GM19239 (cell line): ENCODE data around the gene TMEM263.
"Not testable (repeated sequence)": the region's sequence is repeated elsewhere in the genome, so short reads cannot be mapped to it uniquely, and the experiment has no call there.

ENCODE experiments used
- DNase-seq: peaks from one replicate; pipeline ENCODE4 v3.0.0; 2011; ENCODE audit warnings: low spot score; ENCODE audit not compliant: insufficient read length
- FAIRE-seq: peaks from 2 replicates; lab custom pipeline; 2011; peaks lifted over from hg19 to GRCh38; lab: Jason Lieb, UNC

The TMEM263 gene

GRCh38 chr12:106982229-106982628, 26.5 kb downstream of the TMEM263 start:
- no peak for DNase-seq
- no peak for FAIRE-seq

- no peak for DNase-seq
- no peak for FAIRE-seq
These were observed 29.0 kb downstream of the TMEM263 start for GRCh38 chr12:106984588-106985137.

GRCh38 chr12:106985479-106985878, 29.8 kb downstream of the TMEM263 start:
- FAIRE-seq (no peak), DNase-seq (no peak)

DNA sequence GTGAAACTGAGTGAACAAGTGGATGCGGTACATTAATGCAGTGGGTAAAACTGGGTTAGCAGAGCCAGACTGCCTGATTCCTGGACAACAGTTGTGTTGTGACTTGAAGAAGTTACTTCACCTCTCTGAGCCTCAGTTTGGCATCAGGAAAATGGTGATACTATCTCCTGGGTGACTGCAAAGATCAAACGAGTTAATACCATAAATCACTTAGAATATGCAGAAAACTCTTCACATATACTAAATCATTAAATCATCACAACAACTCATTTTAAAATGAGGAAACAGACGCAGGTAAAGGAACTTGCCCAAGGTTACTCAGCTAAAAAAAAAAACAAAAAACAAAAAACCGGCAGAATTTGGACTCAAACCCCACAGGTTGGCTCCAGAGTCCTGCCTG, 30.4 kb downstream of the TMEM263 start:
- DNase-seq (no peak), FAIRE-seq (no peak)

DNA sequence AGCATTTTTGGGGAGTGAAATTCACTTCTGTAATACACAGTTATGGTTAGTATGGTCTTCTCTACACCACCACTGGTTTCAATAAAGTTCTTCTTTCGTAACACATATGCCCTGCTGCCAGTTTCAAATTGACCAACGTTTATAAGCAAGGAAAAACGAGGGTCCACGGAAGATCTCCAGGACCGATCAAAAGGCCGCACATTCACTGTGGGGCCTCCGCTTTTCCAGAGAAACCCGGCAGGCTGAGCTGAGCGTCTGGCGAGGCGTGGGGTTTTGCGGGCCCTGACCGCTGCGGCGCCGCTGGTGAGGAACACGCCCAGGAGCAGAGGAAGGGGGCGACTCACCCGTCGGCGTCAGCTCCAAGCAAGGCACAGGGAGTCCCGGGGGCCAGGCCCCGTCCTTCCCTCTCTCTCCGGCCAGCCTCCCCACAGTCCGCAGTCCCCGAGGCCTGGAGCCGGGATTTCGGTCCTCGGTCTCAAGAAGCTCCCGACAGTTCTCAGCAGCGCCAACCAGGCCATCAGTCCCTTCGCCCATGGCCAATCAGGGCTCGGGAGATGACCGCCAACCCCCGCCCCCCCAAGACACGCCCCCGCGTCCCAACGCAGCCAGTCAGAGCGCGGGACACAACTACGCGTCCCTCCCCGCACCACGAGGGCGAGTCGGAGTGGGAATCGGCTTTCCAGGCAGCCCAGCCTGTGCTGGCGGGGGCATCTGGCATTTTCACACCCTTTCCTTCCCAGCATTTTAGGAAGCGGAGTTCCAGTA, 31.1 kb downstream of the TMEM263 start, which contains the start of gene MTERF2:
TSS of gene MTERF2 (minus strand) at position 522 of the 765 bp plus-strand sequence. CDS start 8,432 bp downstream, outside the sequence.
- DNase-seq (peak; percentile 79), FAIRE-seq (peak; percentile 94)

DNA sequence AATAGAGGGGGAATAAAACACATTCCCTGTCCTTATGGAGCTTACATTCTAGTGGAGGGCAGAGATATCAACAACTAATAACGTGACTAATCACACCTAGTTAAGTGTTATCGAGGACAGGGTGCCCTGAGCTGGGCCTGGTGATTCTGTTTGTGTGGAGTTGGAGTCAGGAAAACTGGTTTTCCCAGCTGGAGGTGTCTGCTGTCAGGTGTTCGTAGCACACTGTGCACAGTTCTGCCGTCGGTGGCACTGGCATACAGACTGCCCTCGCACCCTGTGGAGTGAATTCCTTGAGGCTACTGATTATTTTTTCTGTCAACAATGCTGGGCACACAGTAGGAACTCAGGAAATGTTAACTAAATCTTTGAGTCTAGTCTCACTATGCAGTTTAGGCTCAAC, 32.1 kb downstream of the TMEM263 start:
- FAIRE-seq (no peak), DNase-seq (no peak)

DNA sequence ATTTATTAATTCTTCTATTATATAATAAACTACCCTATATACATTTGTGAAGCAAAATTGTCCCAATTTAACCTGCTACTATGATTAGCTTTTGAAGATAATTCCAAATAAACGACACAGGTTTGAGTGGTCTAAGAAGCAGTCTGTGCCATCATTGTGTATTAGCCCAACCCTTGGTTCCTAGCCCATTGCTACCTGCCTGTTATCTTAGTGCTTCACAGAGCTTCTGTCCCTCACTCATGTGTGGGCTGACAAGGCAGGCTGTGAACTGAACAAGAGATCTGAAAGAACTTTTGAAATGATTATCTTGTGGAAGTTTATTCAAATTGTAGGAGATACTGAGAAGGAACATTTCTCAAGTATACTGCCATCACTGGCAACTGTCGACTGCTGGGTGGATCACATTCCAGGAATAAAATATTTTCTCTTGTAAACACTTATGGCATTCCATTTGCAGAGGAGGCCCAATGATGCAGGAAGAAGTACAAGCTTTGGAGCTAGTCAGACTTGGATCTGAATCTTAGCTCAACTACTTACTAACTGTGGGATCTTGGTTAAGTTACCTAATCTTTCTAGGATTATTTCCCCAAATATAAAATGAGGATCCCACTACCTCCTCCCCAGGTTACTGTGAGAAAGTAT, 39.0 kb downstream of the TMEM263 start:
- DNase-seq, result no peak
- no peak for FAIRE-seq

- not testable (repeated sequence) for FAIRE-seq
These were observed 40.4 kb downstream of the TMEM263 start for GRCh38 chr12:106996102-106996501.

GRCh38 chr12:106997916-106998315, 42.2 kb downstream of the TMEM263 start:
- DNase-seq, result no peak
- FAIRE-seq, result no peak

More at GRCh38 chr12:106996102-106996501, 40.4 kb downstream of the TMEM263 start:
- DNase-seq, result not testable (repeated sequence)

GRCh38 chr12:106999446-106999845, 43.7 kb downstream of the TMEM263 start:
- no peak for DNase-seq
- FAIRE-seq, result no peak

DNA sequence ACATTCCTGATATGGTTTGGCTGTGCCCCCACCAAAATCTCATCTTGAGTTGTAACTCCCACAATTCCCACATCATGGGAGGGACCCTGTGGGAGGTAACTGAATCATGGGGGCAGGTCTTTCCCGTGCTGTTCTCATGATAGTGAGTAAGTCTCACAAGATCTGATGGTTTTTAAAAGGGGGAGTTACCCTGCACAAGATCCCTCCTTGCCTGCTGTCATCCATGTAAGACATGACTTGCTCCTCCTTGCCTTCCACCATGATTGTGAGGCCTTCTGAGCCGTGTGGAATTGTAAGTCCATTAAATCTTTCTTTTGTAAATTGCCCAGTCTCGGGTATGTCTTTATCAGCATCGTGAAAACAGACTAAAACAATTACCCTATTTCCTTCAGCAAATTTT, 47.0 kb downstream of the TMEM263 start:
- DNase-seq, FAIRE-seq: not testable (repeated sequence)

GRCh38 chr12:107007411-107007810, 51.7 kb downstream of the TMEM263 start:
- no peak for DNase-seq
- no peak for FAIRE-seq

DNA sequence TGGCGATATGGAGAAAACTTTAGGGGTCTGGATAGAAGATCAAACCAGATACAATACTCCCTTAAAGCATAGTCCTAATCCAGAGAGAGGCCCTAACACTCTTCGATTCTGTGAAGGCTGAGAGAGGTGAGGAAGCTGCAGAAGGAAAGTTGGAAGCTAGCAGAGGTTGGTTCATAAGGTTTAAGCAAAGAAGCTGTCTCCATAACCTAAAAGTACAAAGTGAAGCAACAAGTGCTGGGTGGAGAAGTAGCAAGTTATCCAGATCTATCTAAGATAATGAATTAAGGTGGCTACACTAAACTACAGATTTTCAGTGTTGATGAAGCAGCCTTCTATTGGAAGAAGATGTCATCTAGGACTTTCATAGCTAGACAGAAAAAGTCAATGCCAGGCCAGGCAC, 55.8 kb downstream of the TMEM263 start:
- no peak for DNase-seq

GRCh38 chr12:107012736-107013425, 57.2 kb downstream of the TMEM263 start:
- FAIRE-seq (peak; percentile 18), DNase-seq (no peak)

More for the DNA sequence above, 55.8 kb downstream of the TMEM263 start:
- FAIRE-seq, result no peak

GRCh38 chr12:107014055-107014454, 58.3 kb downstream of the TMEM263 start:
- FAIRE-seq, result no peak
- no peak for DNase-seq

GRCh38 chr12:107017042-107017441, 61.3 kb downstream of the TMEM263 start:
- FAIRE-seq, result no peak

GRCh38 chr12:107019546-107019945, 63.8 kb downstream of the TMEM263 start:
- DNase-seq (no peak), FAIRE-seq (no peak)

More at GRCh38 chr12:107017042-107017441, 61.3 kb downstream of the TMEM263 start:
- no peak for DNase-seq
